A549 (cell line): ENCODE measurements around the gene TRMT2A.

ENCODE experiments used
- EP300 ChIP-seq, 2 experiments: fragments of >200 bp; sonication (Bioruptor Twin); formaldehyde crosslinking; IDR thresholded peaks; 2 replicates in 1 of 2; 3 replicates in 1 of 2; pipeline ENCODE4 v1.6.1; 2016 to 2017
- RCOR1 ChIP-seq: fragments of 150-350 bp; IDR thresholded peaks from 2 replicates; pipeline ENCODE4 v1.6.1; 2014; ENCODE audit warnings: antibody characterized with exemption, low read length, low read depth
- ZFP36 ChIP-seq: fragments of 450-650 bp; IDR thresholded peaks from 2 replicates; pipeline ENCODE4 v1.6.1; 2014; ENCODE audit warnings: borderline replicate concordance; ENCODE audit not compliant: partially characterized antibody
- TF ChIP-seq, protein P1 (sequence below): fragments of 200-600 bp; sonication (generic); IDR thresholded peaks from 2 replicates; pipeline ENCODE4 v1.6.1; 2016; ENCODE audit warnings: antibody characterized with exemption, mild to moderate bottlenecking, moderate library complexity
- TF ChIP-seq, protein P2 (sequence below): fragments of >200 bp; sonication (Bioruptor Twin); formaldehyde crosslinking; IDR thresholded peaks from 3 replicates; pipeline ENCODE4 v1.5.1; 2016
- TF ChIP-seq, protein P3 (sequence below): IDR thresholded peaks from 2 replicates; pipeline ENCODE4 v1.6.1; 2012

DNA sequence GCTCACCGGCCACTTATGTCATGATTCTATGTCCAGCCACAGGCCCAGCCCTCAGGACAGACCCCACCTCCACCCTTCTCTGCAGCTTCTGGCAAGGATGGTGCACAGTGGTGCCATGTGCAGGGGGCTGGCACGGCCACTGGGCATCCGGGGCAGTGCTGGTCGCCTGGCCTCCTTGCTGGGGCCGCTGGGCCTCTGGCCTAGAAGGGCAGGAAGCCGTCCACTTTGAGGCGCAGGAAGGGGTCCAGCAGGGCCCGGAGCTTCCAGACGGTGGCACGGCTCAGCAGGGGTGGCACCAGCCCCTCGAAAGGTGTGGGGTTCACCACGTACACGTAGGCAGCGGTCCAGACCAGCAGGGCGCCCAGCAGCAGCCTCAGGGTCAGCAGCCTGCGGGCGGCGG, 31.4 kb upstream of the TRMT2A start:
- TF ChIP-seq ZFP36: no peak
- TF ChIP-seq, protein P1, sequence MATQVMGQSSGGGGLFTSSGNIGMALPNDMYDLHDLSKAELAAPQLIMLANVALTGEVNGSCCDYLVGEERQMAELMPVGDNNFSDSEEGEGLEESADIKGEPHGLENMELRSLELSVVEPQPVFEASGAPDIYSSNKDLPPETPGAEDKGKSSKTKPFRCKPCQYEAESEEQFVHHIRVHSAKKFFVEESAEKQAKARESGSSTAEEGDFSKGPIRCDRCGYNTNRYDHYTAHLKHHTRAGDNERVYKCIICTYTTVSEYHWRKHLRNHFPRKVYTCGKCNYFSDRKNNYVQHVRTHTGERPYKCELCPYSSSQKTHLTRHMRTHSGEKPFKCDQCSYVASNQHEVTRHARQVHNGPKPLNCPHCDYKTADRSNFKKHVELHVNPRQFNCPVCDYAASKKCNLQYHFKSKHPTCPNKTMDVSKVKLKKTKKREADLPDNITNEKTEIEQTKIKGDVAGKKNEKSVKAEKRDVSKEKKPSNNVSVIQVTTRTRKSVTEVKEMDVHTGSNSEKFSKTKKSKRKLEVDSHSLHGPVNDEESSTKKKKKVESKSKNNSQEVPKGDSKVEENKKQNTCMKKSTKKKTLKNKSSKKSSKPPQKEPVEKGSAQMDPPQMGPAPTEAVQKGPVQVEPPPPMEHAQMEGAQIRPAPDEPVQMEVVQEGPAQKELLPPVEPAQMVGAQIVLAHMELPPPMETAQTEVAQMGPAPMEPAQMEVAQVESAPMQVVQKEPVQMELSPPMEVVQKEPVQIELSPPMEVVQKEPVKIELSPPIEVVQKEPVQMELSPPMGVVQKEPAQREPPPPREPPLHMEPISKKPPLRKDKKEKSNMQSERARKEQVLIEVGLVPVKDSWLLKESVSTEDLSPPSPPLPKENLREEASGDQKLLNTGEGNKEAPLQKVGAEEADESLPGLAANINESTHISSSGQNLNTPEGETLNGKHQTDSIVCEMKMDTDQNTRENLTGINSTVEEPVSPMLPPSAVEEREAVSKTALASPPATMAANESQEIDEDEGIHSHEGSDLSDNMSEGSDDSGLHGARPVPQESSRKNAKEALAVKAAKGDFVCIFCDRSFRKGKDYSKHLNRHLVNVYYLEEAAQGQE: no peak
- TF ChIP-seq EP300 (IDR thresholded peaks at IDR 0.05): no peak
- TF ChIP-seq, protein P2, sequence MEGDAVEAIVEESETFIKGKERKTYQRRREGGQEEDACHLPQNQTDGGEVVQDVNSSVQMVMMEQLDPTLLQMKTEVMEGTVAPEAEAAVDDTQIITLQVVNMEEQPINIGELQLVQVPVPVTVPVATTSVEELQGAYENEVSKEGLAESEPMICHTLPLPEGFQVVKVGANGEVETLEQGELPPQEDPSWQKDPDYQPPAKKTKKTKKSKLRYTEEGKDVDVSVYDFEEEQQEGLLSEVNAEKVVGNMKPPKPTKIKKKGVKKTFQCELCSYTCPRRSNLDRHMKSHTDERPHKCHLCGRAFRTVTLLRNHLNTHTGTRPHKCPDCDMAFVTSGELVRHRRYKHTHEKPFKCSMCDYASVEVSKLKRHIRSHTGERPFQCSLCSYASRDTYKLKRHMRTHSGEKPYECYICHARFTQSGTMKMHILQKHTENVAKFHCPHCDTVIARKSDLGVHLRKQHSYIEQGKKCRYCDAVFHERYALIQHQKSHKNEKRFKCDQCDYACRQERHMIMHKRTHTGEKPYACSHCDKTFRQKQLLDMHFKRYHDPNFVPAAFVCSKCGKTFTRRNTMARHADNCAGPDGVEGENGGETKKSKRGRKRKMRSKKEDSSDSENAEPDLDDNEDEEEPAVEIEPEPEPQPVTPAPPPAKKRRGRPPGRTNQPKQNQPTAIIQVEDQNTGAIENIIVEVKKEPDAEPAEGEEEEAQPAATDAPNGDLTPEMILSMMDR: no peak
- TF ChIP-seq, protein P3, sequence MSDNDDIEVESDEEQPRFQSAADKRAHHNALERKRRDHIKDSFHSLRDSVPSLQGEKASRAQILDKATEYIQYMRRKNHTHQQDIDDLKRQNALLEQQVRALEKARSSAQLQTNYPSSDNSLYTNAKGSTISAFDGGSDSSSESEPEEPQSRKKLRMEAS: no peak
- no peak for TF ChIP-seq RCOR1
